ENCODE data around the gene KRT23.

Gene KRT23

DNA sequence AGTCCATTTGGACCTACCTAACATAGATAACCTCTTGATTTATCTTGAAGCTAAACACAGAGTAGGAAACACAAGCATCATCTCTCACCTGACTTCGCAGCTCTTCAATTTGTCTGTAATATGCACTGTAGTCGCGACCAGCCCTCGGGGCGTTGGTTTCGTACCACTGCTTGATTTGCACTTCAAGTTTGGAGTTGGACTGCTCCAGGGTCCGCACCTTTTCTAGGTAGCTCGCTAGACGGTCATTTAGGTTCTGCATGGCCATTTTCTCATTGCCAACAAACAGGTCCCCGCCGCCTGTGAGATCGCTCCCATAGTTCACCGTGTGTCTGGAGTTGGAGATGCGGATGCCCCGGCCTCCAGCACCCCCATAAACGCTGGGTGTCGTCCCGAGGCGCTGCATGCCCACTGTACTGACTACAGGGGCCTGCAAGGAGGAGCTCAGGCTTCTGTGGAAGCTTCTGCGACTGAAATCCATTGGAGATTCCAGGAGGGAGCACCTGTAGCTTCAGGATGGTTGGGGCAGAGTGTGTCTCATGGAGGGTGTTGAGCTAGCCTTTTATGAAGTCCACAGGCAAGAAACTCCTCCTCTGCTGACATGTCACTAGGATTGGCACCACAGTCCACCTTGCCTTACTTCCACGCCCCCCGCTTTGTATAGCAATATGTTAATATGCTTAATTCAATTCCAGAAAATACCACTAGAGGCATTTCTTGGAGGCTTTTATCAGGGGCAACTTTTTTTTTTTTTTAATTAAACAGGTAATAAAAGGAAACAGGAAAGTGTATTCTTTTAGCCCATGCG is 52.5 kb downstream of the KRT23 start, which contains the start of gene KRT20:
Gene KRT20, minus strand, starts transcription at position 535 of the 805 bp plus-strand sequence. Its CDS starts 57 bp downstream, at position 478.
- in situ Hi-C loops (cut with MboI; ENCODE audit: low pct_unique_long_range_greater_than_20kb, low sequenced_read_pairs), result no loop called here
- no peak for DNase-seq

DNA sequence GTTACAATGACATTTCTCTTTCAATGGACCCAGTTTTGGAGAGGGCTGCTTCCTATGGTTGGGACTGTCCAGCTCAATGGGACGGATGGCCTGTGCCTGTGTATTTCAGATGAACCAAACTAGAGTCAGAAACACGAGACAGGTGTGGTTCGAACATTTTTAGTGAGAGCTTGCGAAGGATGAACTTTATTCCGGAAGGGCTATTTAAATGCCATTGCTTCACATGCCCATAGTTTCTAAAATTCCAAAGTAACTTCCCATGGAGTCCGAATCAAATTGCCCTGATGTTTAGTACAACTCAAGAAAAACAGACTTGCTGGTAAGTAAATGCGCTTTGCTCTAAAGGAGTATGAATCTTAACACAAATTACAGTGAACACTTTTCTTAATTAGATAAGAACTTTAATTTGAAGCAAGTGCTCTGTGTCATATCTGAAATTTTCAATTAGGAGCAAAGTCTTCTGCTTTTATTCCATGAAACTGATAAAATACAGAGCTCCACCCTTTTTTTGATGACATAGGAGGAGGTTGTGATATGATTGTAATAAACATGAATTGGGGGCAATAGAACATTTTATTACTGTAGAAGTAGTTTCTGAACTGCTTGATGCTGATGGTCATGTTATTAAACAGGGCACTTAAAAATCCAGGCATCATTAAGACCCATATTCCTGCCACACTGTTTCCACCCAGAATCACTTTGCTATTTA is 53.7 kb downstream of the KRT23 start:
- in situ Hi-C loops (cut with MboI; ENCODE audit: low pct_unique_long_range_greater_than_20kb, low sequenced_read_pairs), result no loop called here
- DNase-seq, result no peak

- in situ Hi-C loops (cut with MboI; ENCODE audit: low pct_unique_long_range_greater_than_20kb, low sequenced_read_pairs), result no loop called here
- DNase-seq, result no peak
Measured at GRCh38 chr17:40883031-40883430, 54.4 kb downstream of the KRT23 start.

DNA sequence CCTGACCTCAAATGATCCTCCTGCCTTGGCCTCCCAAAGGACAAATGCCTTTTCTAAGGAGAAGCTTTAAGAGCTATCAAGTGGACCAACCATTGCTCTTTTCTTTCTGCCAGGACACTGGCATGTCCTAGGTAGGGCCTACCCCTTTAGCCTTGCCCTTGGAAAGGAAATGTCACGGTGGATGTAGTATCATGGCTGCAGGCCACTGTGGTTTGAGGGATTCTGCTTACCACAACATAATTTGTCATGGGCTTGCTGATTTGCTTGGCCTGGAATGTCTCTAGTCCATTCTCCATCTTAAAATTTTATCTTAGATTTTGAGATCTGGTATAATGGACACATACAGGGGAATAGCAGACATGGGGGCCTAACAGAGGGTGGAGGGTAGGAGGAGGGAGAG is 58.4 kb downstream of the KRT23 start:
- no peak for DNase-seq
- in situ Hi-C loops (cut with MboI; ENCODE audit: low pct_unique_long_range_greater_than_20kb, low sequenced_read_pairs), result no loop called here

GRCh38 chr17:40878044-40878443 is 59.4 kb downstream of the KRT23 start:
- no peak for DNase-seq
- in situ Hi-C loops (cut with MboI; ENCODE audit: low pct_unique_long_range_greater_than_20kb, low sequenced_read_pairs), result no loop called here

- no peak for DNase-seq
- in situ Hi-C loops (cut with MboI; ENCODE audit: low pct_unique_long_range_greater_than_20kb, low sequenced_read_pairs), result no loop called here
Measured at GRCh38 chr17:40873801-40874200, 63.6 kb downstream of the KRT23 start.

DNA sequence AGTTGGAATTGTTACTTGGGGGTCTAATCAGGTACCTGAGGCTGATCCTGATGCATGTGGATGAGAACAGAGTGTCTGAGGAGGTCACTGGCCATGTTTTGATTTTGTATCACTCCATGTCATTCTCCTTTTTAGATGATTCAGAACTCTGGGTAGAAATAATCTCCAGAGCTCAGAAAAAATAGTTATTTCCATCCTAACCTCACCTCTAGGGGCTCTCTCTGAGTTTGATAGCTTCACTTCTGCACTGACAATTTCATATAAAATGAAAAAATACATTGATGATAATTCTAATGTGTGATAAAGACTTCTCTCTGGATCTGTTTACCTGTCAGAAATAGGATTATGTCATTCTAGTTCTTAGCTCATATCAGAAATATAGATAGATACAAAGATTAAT is 64.2 kb downstream of the KRT23 start:
- in situ Hi-C loops (cut with MboI; ENCODE audit: low pct_unique_long_range_greater_than_20kb, low sequenced_read_pairs), result no loop called here
- no peak for DNase-seq
